Activated CD8-positive, alpha-beta memory T cell treated with anti-CD3 and anti-CD28 coated beads for 36 hours (primary cell): ENCODE data around the gene MRS2. TPM values are rescaled to one million over a fixed set of nuclear protein-coding genes. Genes with fewer than 3 reads are reported as not detected.
"Not testable (repeated sequence)": the region's sequence is repeated elsewhere in the genome, so short reads cannot be mapped to it uniquely, and the experiment has no call there.

Experiments used
- CTCF ChIA-PET: fragments of 350-600 bp; sonication (Branson Sonifier 250); formaldehyde crosslinking; loops from one replicate; lab custom pipeline; 2021; ENCODE audit warnings: antibody characterized with exemption; lab: Charles Lee
- POLR2A ChIA-PET: fragments of 350-600 bp; sonication (Branson Sonifier 250); formaldehyde crosslinking; loops from one replicate; lab custom pipeline; 2021; ENCODE audit warnings: antibody characterized with exemption; lab: Charles Lee
- total RNA-seq, 2 experiments: library from RNA; stranded (reverse); gene quantifications; one replicate each; pipeline ENCODE4 v1.2.3, GENCODE V29; 2021

Gene MRS2
- 10 to 100 TPM; 31.6 to 32.0 TPM for total RNA-seq

GRCh38 chr6:24402697-24403500 is at the start of gene MRS2:
TSS of gene MRS2 (plus strand) at chr6:24402936. CDS start at chr6:24403047, 111 bp downstream.
- ChIA-PET CTCF (interaction anchor here (1.0 kb wide), 1 partner anchor 120 kb away, joined by 5 read pairs; no protein-coding TSS in a partner anchor), POLR2A (interaction anchor here (0.6 kb wide), 1 partner anchor 29 kb away, joined by 6 read pairs; no protein-coding TSS in a partner anchor)

GRCh38 chr6:24353861-24354260 is 48.9 kb upstream of the MRS2 start:
- POLR2A ChIA-PET: no interaction called here
- CTCF ChIA-PET: no interaction called here

GRCh38 chr6:24355393-24355792 is 47.3 kb upstream of the MRS2 start:
- POLR2A ChIA-PET: no interaction called here
- CTCF ChIA-PET: no interaction called here

- ChIA-PET POLR2A (no interaction called here), CTCF (no interaction called here)
Observed at GRCh38 chr6:24356310-24356973, 46.3 kb upstream of the MRS2 start.

- CTCF ChIA-PET: no interaction called here
- POLR2A ChIA-PET: no interaction called here
Observed at GRCh38 chr6:24357336-24358218, 45.2 kb upstream of the MRS2 start, which contains the start of gene DCDC2. TSS of gene DCDC2 (minus strand) at chr6:24358059. CDS start at chr6:24357750, 309 bp downstream.

- CTCF ChIA-PET: no interaction called here
- POLR2A ChIA-PET: no interaction called here
Observed at GRCh38 chr6:24358219-24358821, 44.4 kb upstream of the MRS2 start.

GRCh38 chr6:24359640-24360454 is 42.9 kb upstream of the MRS2 start:
- CTCF ChIA-PET: interaction anchor here (0.6 kb wide), 2 partner anchors 42 to 234 kb away, joined by 3 read pairs; no protein-coding TSS in a partner anchor
- POLR2A ChIA-PET: interaction anchor here (0.6 kb wide), 1 partner anchor 414 kb away, joined by 3 read pairs; no protein-coding TSS in a partner anchor

GRCh38 chr6:24362363-24362762 is 40.4 kb upstream of the MRS2 start:
- POLR2A ChIA-PET, CTCF ChIA-PET: not testable (repeated sequence)

GRCh38 chr6:24365103-24365633 is 37.6 kb upstream of the MRS2 start:
- CTCF ChIA-PET, POLR2A ChIA-PET: not testable (repeated sequence)

GRCh38 chr6:24374612-24375011 is 28.1 kb upstream of the MRS2 start:
- ChIA-PET CTCF (interaction anchor here (0.8 kb wide), 1 partner anchor 91 kb away, joined by 3 read pairs; no protein-coding TSS in a partner anchor), POLR2A (no interaction called here)

GRCh38 chr6:24376871-24377270 is 25.9 kb upstream of the MRS2 start:
- ChIA-PET POLR2A (no interaction called here), CTCF (no interaction called here)

GRCh38 chr6:24378473-24379097 is 24.2 kb upstream of the MRS2 start:
- ChIA-PET POLR2A (no interaction called here), CTCF (interaction anchor here (1.0 kb wide), 1 partner anchor 96 kb away, joined by 3 read pairs; no protein-coding TSS in a partner anchor)

- POLR2A ChIA-PET: no interaction called here
- CTCF ChIA-PET: no interaction called here
Observed at GRCh38 chr6:24381476-24382219, 21.1 kb upstream of the MRS2 start.

- ChIA-PET POLR2A (no interaction called here), CTCF (no interaction called here)
Observed at GRCh38 chr6:24382220-24382540, 20.6 kb upstream of the MRS2 start.

GRCh38 chr6:24382891-24383494 is 19.7 kb upstream of the MRS2 start:
- CTCF ChIA-PET, POLR2A ChIA-PET: not testable (repeated sequence)

GRCh38 chr6:24384369-24385130 is 18.2 kb upstream of the MRS2 start:
- POLR2A ChIA-PET, CTCF ChIA-PET: not testable (repeated sequence)
